Measurements from ENCODE around the gene C1orf167. TPM values are rescaled to one million over a fixed set of nuclear protein-coding genes. Genes with fewer than 3 reads are reported as not detected.

C1orf167 gene
- total RNA-seq, 5 donors from 2014 or later (not counting 1 experiment from before 2014, with no cell fraction given): not detected

GRCh38 chr1:11753555-11754208 is 8.3 kb upstream of the C1orf167 start:
- Histone ChIP-seq H3K27me3 (replicated peaks in 1 of 2; ENCODE audit: control insufficient read depth in 2 of 2, extremely low read depth in 1 of 2, insufficient read depth in 2 of 2, low read length in 1 of 2) (no peaks in the 10 kb centered on the region), H3K4me1 (ENCODE audit: control insufficient read depth in 1 of 2, extremely low read depth in 1 of 2, insufficient read depth in 2 of 2, low read length in 2 of 2) (peaks cover 0 to 16% of the 10 kb centered on the region in 2 experiments), H3K27ac (ENCODE audit: low read length) (no peak overlapping the region), H3K4me3 (ENCODE audit: control insufficient read depth in 1 of 2, extremely low read depth in 1 of 2, low read length in 1 of 2) (no peak overlapping the region), H3K36me3 (ENCODE audit: control insufficient read depth in 2 of 2, extremely low read depth in 1 of 2, insufficient read depth in 1 of 2, low read length in 1 of 2) (peaks cover 8 to 14% of the 10 kb centered on the region in 2 donors), H3K9me3 (no peaks in the 10 kb centered on the region)
- Mint-ChIP-seq H3K4me3 (no peak overlapping the region), H3K4me1 (peaks cover 8 to 24% (median 16%) of the 10 kb centered on the region in 3 donors), H3K9me3 (no peaks in the 10 kb centered on the region), H3K36me3 (peaks cover 5% of the 10 kb centered on the region), H3K27me3 (peaks cover 0 to 3% of the 10 kb centered on the region in 2 donors), H3K27ac (no peak overlapping the region)
- CTCF ChIA-PET: no interaction called here
- POLR2A ChIA-PET: no interaction called here
- DNase-seq: no peak
- WGBS (ENCODE audit: insufficient coverage): 92% methylated on average over 2 of the region's 7 CpGs
- no peak for ATAC-seq (replicated peaks in 1 of 4)

GRCh38 chr1:11757047-11757446 is 4.9 kb upstream of the C1orf167 start:
- Histone ChIP-seq H3K36me3 (ENCODE audit: control insufficient read depth in 2 of 2, extremely low read depth in 1 of 2, insufficient read depth in 1 of 2, low read length in 1 of 2) (no peaks in the 10 kb centered on the region), H3K9me3 (no peaks in the 10 kb centered on the region), H3K4me1 (ENCODE audit: control insufficient read depth in 1 of 2, extremely low read depth in 1 of 2, insufficient read depth in 2 of 2, low read length in 2 of 2) (peaks cover 0 to 15% of the 10 kb centered on the region in 2 experiments), H3K4me3 (ENCODE audit: control insufficient read depth in 1 of 2, extremely low read depth in 1 of 2, low read length in 1 of 2) (no peak overlapping the region), H3K27me3 (replicated peaks in 1 of 2; ENCODE audit: control insufficient read depth in 2 of 2, extremely low read depth in 1 of 2, insufficient read depth in 2 of 2, low read length in 1 of 2) (peaks cover 0 to 10% of the 10 kb centered on the region in 2 experiments), H3K27ac (ENCODE audit: low read length) (no peak overlapping the region)
- Mint-ChIP-seq H3K4me1 (peaks cover 8 to 16% (median 10%) of the 10 kb centered on the region in 3 donors), H3K9me3 (no peaks in the 10 kb centered on the region), H3K27me3 (peaks cover 5 to 15% of the 10 kb centered on the region in 2 donors), H3K4me3 (no peak overlapping the region), H3K36me3 (no peaks in the 10 kb centered on the region), H3K27ac (no peak overlapping the region)
- CTCF ChIA-PET: no interaction called here
- DNase-seq (no peak), ATAC-seq (replicated peaks in 1 of 4) (no peak)
- no CpG with 5 or more reads among the region's 1 CpG for WGBS (ENCODE audit: insufficient coverage)
- POLR2A ChIA-PET: no interaction called here

- H3K4me3 ChIP-seq (ENCODE audit: control insufficient read depth in 1 of 2, extremely low read depth in 1 of 2, low read length in 1 of 2): no peak overlapping the region
- H3K36me3 Mint-ChIP-seq: no peaks in the 10 kb centered on the region
- H3K4me3 Mint-ChIP-seq: no peak overlapping the region
- H3K4me1 Mint-ChIP-seq: peaks cover 6 to 12% (median 10%) of the 10 kb centered on the region in 3 donors
- H3K27me3 Mint-ChIP-seq: peaks cover 22 to 35% of the 10 kb centered on the region in 2 donors
- no peak overlapping the region for H3K27ac Mint-ChIP-seq
- H3K36me3 ChIP-seq (ENCODE audit: control insufficient read depth in 2 of 2, extremely low read depth in 1 of 2, insufficient read depth in 1 of 2, low read length in 1 of 2): no peaks in the 10 kb centered on the region
- DNase-seq: no peak
- H3K4me1 ChIP-seq (ENCODE audit: control insufficient read depth in 1 of 2, extremely low read depth in 1 of 2, insufficient read depth in 2 of 2, low read length in 2 of 2): peaks cover 0 to 10% of the 10 kb centered on the region in 2 experiments
- ChIA-PET CTCF (no interaction called here), POLR2A (no interaction called here)
- ATAC-seq (replicated peaks in 1 of 4): no peak
- H3K9me3 Mint-ChIP-seq: no peaks in the 10 kb centered on the region
- H3K9me3 ChIP-seq: no peaks in the 10 kb centered on the region
- H3K27me3 ChIP-seq (replicated peaks in 1 of 2; ENCODE audit: control insufficient read depth in 2 of 2, extremely low read depth in 1 of 2, insufficient read depth in 2 of 2, low read length in 1 of 2): peaks cover 0 to 35% of the 10 kb centered on the region in 2 experiments
- H3K27ac ChIP-seq (ENCODE audit: low read length): no peak overlapping the region
- no CpG with 5 or more reads among the region's 4 CpGs for WGBS (ENCODE audit: insufficient coverage)
These were observed 2.2 kb upstream of the C1orf167 start for GRCh38 chr1:11759791-11760190.

GRCh38 chr1:11761285-11761684 is 708 bp upstream of the C1orf167 start:
- Histone ChIP-seq H3K4me1 (ENCODE audit: control insufficient read depth in 1 of 2, extremely low read depth in 1 of 2, insufficient read depth in 2 of 2, low read length in 2 of 2) (peaks cover 0 to 10% of the 10 kb centered on the region in 2 experiments), H3K36me3 (ENCODE audit: control insufficient read depth in 2 of 2, extremely low read depth in 1 of 2, insufficient read depth in 1 of 2, low read length in 1 of 2) (no peaks in the 10 kb centered on the region), H3K9me3 (no peaks in the 10 kb centered on the region), H3K27me3 (replicated peaks in 1 of 2; ENCODE audit: control insufficient read depth in 2 of 2, extremely low read depth in 1 of 2, insufficient read depth in 2 of 2, low read length in 1 of 2) (peaks cover 0 to 48% of the 10 kb centered on the region in 2 experiments), H3K27ac (ENCODE audit: low read length) (no peak overlapping the region), H3K4me3 (ENCODE audit: control insufficient read depth in 1 of 2, extremely low read depth in 1 of 2, low read length in 1 of 2) (no peak overlapping the region)
- Mint-ChIP-seq H3K4me3 (peak overlapping the region in 1 of 3 donors; percentile 4), H3K27me3 (peaks cover 22 to 35% of the 10 kb centered on the region in 2 donors), H3K27ac (no peak overlapping the region), H3K4me1 (peaks cover 6 to 12% (median 10%) of the 10 kb centered on the region in 3 donors), H3K9me3 (no peaks in the 10 kb centered on the region), H3K36me3 (no peaks in the 10 kb centered on the region)
- ATAC-seq (replicated peaks in 1 of 4) (no peak), DNase-seq (no peak)
- 89% methylated on average over 6 of the region's 6 CpGs for WGBS (ENCODE audit: insufficient coverage)
- POLR2A ChIA-PET: no interaction called here
- CTCF ChIA-PET: no interaction called here

GRCh38 chr1:11764115-11764514 is 2.1 kb downstream of the C1orf167 start:
- peaks cover 0 to 54% of the 10 kb centered on the region in 2 experiments for H3K27me3 ChIP-seq (replicated peaks in 1 of 2; ENCODE audit: control insufficient read depth in 2 of 2, extremely low read depth in 1 of 2, insufficient read depth in 2 of 2, low read length in 1 of 2)
- Mint-ChIP-seq H3K36me3 (no peaks in the 10 kb centered on the region), H3K4me1 (peaks cover 6 to 12% (median 10%) of the 10 kb centered on the region in 3 donors), H3K4me3 (no peak overlapping the region), H3K9me3 (no peaks in the 10 kb centered on the region), H3K27me3 (peaks cover 22 to 32% of the 10 kb centered on the region in 2 donors), H3K27ac (no peak overlapping the region)
- H3K9me3 ChIP-seq: no peaks in the 10 kb centered on the region
- H3K27ac ChIP-seq (ENCODE audit: low read length): no peak overlapping the region
- WGBS (ENCODE audit: insufficient coverage): 92% methylated on average over 3 of the region's 3 CpGs
- DNase-seq: no peak
- no peak for ATAC-seq (replicated peaks in 1 of 4)
- ChIA-PET POLR2A (no interaction called here), CTCF (no interaction called here)
- no peaks in the 10 kb centered on the region for H3K36me3 ChIP-seq (ENCODE audit: control insufficient read depth in 2 of 2, extremely low read depth in 1 of 2, insufficient read depth in 1 of 2, low read length in 1 of 2)
- no peak overlapping the region for H3K4me3 ChIP-seq (ENCODE audit: control insufficient read depth in 1 of 2, extremely low read depth in 1 of 2, low read length in 1 of 2)
- peaks cover 0 to 10% of the 10 kb centered on the region in 2 experiments for H3K4me1 ChIP-seq (ENCODE audit: control insufficient read depth in 1 of 2, extremely low read depth in 1 of 2, insufficient read depth in 2 of 2, low read length in 2 of 2)

GRCh38 chr1:11764519-11764918 is 2.5 kb downstream of the C1orf167 start:
- POLR2A ChIA-PET: no interaction called here
- no peaks in the 10 kb centered on the region for H3K9me3 Mint-ChIP-seq
- Histone ChIP-seq H3K36me3 (ENCODE audit: control insufficient read depth in 2 of 2, extremely low read depth in 1 of 2, insufficient read depth in 1 of 2, low read length in 1 of 2) (no peaks in the 10 kb centered on the region), H3K9me3 (no peaks in the 10 kb centered on the region), H3K27ac (ENCODE audit: low read length) (no peak overlapping the region), H3K4me3 (ENCODE audit: control insufficient read depth in 1 of 2, extremely low read depth in 1 of 2, low read length in 1 of 2) (no peak overlapping the region), H3K4me1 (ENCODE audit: control insufficient read depth in 1 of 2, extremely low read depth in 1 of 2, insufficient read depth in 2 of 2, low read length in 2 of 2) (peaks cover 0 to 10% of the 10 kb centered on the region in 2 experiments), H3K27me3 (replicated peaks in 1 of 2; ENCODE audit: control insufficient read depth in 2 of 2, extremely low read depth in 1 of 2, insufficient read depth in 2 of 2, low read length in 1 of 2) (peaks cover 0 to 54% of the 10 kb centered on the region in 2 experiments)
- no peak for DNase-seq
- H3K4me1 Mint-ChIP-seq: peaks cover 6 to 12% (median 10%) of the 10 kb centered on the region in 3 donors
- 69% methylated on average over 7 of the region's 7 CpGs for WGBS (ENCODE audit: insufficient coverage)
- H3K4me3 Mint-ChIP-seq: no peak overlapping the region
- no peaks in the 10 kb centered on the region for H3K36me3 Mint-ChIP-seq
- peaks cover 22 to 32% of the 10 kb centered on the region in 2 donors for H3K27me3 Mint-ChIP-seq
- no peak overlapping the region for H3K27ac Mint-ChIP-seq
- CTCF ChIA-PET: no interaction called here
- no peak for ATAC-seq (replicated peaks in 1 of 4)
